ENCODE results near the gene TSNAXIP1.
"Not testable (repeated sequence)": the region's sequence is repeated elsewhere in the genome, so short reads cannot be mapped to it uniquely, and the experiment has no call there.

TSNAXIP1 gene

DNA sequence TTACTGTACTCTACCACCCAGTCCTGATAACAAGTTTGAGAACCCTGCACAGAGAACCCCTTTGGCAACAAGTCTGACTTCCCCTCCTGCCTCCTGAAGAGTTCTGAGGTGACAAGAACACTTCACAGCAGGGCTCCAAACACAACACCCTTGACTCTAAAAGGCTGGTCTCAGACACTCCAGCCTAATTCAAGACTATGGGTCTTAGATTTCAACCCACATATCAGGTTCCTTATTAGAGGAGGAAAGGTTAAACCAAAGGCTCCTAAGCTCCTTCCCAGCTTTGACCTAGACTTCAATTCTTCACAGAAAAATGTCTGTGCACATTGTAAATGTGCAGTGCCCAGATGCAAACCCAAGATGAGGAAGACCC, 23.4 kb upstream of the TSNAXIP1 start:
- no peak for DNase-seq

DNA sequence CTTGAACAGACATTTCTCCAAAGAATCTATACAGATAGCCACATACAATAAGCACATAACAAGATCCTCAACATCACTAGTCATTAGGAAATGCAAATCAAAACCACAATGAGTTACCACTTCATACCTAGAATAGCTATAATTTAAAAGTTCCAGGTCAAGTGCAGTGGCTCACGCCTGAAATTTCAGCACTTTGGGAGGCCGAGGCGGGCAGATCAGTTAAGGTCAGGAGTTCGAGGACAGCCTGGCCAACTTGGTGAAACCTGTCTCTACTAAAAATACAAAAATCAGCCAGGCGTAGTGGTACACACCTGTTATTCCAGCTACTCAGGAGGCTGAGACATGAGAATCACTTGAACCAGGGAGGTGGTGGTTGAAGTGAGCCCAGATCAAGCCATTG, 20.2 kb upstream of the TSNAXIP1 start:
- DNase-seq, result no peak

DNA sequence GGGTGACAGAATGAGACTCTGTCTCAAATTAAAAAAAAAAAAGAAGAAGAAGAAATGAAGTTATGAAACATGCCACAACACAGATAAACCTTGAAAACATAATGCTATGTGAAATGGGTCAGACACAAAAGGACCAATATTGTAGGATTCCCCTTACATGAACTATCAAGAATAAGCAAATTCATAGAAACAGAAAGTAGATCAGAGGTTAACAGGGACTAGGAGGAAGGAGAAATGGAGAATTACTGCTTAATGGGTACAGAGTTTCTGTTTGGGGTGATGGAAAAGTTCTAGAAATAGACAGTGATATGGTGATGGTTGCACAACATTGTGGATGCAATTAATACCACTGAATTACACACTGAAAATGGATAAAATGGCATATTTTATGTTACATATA, 16.6 kb upstream of the TSNAXIP1 start:
- DNase-seq, result no peak

GRCh38 chr16:67796099-67796718, 10.5 kb upstream of the TSNAXIP1 start:
- DNase-seq, result no peak

GRCh38 chr16:67800338-67800926, 6.3 kb upstream of the TSNAXIP1 start:
- DNase-seq, result no peak

DNA sequence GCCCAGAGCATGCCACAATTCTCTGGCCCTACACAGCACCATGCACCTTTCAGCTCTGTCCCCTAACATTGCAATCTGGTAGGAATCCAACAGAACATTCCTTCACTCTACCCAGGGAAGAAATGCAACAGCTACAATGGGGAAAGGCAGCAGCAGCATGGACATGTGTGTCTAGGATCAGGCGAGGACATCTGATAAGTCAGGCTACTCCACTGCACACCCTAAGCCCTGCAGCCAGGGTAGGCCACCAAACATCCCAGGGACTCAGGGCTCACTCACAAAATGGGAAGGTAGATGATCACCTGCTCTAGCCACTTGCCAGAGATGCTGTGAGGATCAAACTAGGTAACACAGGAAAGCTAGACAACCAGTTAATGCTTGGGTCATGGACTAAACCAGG, 5.4 kb upstream of the TSNAXIP1 start:
- DNase-seq, result no peak

DNA sequence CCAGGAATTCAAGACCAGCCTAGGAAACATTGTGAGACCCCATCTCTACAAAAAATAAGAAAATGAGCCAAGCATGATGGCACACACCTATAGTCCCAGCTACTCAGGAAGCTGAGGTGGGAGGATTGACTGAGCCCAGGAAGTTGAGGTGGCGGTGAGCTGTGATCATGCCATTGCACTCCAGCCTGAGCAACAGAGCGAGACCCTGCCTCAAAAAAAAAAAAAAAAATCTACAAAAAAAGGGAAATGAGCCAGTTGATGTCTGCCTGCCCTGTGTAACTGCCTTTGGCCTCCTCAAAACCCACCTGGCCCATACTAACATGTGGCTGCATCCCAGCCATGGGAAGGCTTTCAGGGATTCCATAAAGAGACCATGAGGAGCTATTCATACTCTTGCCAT, 4.8 kb upstream of the TSNAXIP1 start:
- DNase-seq, result peak; percentile 13 to 37

GRCh38 chr16:67803894-67804293, 2.8 kb upstream of the TSNAXIP1 start:
- DNase-seq, result no peak

DNA sequence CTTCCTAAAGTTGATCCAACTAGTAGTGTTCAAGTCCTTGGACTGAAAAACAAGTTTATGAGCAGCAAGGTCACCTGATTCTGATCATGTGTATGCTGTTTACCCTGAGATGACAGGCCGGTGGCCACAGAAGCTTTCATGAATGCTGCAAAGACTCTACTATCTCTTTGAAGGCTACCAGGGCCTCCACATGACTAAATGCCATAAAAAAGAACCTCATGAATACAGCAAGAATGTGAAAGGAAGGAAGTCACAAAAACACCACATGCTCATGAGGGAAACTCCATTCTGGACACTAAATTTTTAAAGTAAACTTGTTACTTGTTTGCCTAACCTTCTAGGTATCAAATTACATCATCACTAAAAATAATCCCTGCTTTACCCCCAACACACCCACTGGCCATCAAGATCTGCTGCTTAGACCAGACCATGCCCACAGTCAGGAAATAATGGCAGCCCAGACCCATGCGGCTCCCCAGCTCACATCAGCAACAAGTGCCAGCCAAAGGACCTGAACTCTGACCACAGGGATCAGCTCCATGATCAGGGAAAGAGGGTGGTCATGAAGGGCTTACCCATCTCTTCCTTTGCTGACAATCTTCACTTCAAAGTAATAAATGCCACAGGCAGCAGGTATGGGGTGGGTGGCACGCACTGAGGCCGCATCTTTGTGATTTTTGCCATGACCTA, 1.7 kb upstream of the TSNAXIP1 start:
- no peak for DNase-seq

- no peak for DNase-seq
Measured at GRCh38 chr16:67805718-67806427, 816 bp upstream of the TSNAXIP1 start.

- DNase-seq, result no peak
Measured at GRCh38 chr16:67807148-67807682, 526 bp downstream of the TSNAXIP1 start.

GRCh38 chr16:67811899-67812298, 5.2 kb downstream of the TSNAXIP1 start:
- no peak for DNase-seq

- no peak for DNase-seq
Measured at GRCh38 chr16:67814567-67814966, 7.9 kb downstream of the TSNAXIP1 start.

DNA sequence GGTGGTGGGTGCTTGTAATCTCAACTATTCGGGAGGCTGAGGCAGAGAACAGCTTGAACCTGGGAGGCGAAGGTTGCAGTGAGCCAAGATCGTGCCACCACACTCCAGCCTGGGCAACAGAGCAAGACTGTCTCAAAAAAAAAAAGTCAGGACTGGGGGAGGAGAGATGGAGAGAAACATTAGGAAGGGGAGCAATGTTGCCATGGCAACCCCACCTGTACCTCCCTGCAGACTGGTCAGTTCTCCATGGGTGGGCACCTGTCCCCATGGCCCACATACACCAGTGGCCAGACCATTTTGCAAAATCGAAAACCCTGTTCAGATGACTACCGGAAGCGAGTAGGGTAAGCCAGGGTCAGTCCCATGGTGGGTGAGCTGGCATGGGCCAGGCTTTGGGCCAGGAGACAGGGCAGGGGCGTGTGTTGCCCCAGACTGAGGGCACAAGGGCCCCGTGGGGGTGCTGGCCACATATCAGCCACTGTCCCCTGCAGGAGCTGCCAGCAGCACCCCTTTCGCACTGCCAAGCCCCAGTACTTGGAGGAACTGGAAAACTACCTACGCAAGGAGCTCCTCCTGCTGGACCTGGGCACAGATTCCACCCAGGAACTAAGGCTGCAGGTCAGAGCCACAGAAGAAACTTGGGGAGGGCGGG, 14.0 kb downstream of the TSNAXIP1 start:
- DNase-seq, result no peak

DNA sequence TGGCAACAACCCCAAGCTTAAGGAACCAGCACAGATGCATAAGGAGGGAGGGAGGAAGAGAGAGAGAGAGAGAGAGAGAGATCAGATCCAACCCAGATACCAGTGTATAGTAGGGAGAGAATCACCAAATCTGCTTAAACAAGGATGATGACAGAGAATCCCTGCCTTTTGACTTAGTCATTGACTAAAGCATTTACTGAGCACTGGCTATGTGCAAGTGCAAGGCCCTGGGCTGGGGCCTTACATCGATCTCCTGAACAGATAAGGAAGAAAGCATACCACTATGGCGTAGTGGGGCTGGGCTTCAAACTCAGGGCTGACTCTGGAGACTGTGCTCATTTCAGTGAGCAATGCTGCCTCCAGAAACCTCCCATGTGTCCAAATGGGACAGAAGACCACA, 15.8 kb downstream of the TSNAXIP1 start:
- no peak for DNase-seq

DNA sequence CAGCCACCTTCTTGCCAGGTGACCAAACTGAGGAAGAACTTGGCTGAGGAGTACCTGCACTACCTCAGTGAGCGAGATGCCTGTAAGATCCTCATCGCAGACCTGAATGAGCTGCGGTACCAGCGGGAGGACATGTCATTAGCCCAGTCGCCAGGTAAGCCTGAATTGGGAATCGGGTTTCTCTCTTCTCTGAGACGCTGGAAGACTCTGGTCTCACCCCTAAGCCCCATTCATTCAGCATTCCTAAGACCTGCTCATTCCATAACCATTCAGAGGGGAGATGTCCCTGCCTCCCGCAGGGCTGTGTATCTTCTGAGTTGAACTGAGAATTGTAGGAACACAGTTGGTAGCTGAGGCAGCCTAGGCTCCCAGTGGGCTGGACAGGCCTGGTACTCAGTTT, 18.4 kb downstream of the TSNAXIP1 start:
- DNase-seq, result no peak

DNA sequence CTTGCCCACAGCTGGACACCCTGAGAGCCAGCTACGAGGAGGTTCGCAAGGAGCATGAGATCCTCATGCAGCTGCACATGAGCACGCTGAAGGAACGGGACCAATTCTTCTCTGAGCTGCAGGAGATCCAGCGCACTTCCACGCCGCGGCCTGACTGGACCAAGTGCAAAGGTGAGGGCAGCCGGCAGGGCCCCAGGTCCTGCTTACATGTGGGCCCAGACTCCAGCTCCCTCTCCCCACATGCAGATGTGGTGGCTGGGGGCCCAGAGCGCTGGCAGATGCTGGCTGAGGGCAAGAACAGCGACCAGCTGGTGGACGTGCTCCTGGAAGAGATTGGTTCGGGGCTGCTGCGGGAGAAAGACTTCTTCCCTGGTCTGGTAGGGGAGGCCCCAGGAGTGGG, 19.2 kb downstream of the TSNAXIP1 start:
- no peak for DNase-seq

- no peak for DNase-seq
Measured at GRCh38 chr16:67828651-67829050, 22.0 kb downstream of the TSNAXIP1 start.

GRCh38 chr16:67833030-67833414, 26.3 kb downstream of the TSNAXIP1 start:
- no peak for DNase-seq

- DNase-seq, result peak; percentile 88 to 91
Measured at GRCh38 chr16:67833415-67834241, 26.9 kb downstream of the TSNAXIP1 start.

- DNase-seq, result no peak
Measured at GRCh38 chr16:67834242-67834614, 27.5 kb downstream of the TSNAXIP1 start.

- DNase-seq, result not testable (repeated sequence)
Measured at GRCh38 chr16:67837190-67837589, 30.5 kb downstream of the TSNAXIP1 start.

Measured in activated CD4-positive, alpha-beta T cell treated with anti-CD3 and anti-CD28 coated beads, Interleukin-2, amount 50 U/mL, for 4 hours (primary cell).